HG02943 (cell line): Measurements from ENCODE around the gene LLCFC1.
"Not testable (repeated sequence)": the region's sequence is repeated elsewhere in the genome, so short reads cannot be mapped to it uniquely, and the experiment has no call there.

ENCODE experiments used
- ATAC-seq: cut with Tn5 transposase; IDR thresholded peaks from one replicate; pipeline ENCODE4 v1.9.1; 2021; ENCODE audit warnings: mild to moderate bottlenecking, low read depth, moderate library complexity; ENCODE audit not compliant: unreplicated experiment

Gene LLCFC1

GRCh38 chr7:142968229-142968628, 28.9 kb downstream of the LLCFC1 start:
- ATAC-seq, result no peak

GRCh38 chr7:142969183-142969582, 29.9 kb downstream of the LLCFC1 start:
- no peak for ATAC-seq

- ATAC-seq, result no peak
Measured at GRCh38 chr7:142974626-142975025, 35.3 kb downstream of the LLCFC1 start.

- ATAC-seq, result not testable (repeated sequence)
Measured at GRCh38 chr7:142978402-142978801, 39.1 kb downstream of the LLCFC1 start.

GRCh38 chr7:142983825-142984224, 44.5 kb downstream of the LLCFC1 start:
- no peak for ATAC-seq

- no peak for ATAC-seq
Measured at GRCh38 chr7:142984297-142984696, 45.0 kb downstream of the LLCFC1 start.
